ENCODE measurements around the gene PKN1.

DNA sequence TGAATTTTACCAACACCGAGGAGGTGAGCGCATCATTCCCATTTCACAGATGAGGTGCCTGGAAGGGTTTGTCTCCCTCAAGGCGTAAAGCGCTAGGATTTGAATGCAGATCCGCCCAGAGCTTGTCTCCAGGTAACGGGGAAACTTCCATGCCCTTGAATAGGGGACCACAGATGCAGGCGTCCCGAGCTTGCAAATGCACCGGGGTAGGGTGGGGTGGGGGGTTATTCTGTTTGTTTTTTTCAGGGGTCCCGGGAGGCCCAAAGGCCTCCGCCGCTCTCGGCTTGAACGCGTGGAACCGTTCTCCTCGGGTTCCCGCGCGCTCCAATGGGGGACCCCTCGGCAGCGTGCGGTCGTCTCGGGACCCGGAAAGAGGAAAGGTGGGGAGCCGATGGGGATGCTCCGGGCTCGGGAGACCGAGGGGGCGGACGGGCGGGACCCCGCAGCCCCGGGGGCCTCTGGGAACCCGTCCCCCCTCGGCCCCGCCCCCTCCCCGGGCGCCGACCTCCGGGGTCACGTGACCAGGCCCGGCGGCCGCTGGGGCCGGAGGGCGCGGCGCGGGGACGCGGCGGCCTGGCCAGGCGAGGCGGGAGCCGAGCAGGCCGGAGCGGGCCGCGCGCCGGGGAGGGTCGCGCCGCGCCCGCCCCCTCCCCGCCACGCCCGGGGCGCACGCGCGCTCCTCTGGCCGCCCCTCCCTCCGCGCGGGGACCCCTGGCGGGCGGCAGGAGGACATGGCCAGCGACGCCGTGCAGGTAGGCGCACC is at the start of gene PKN1:
- TF ChIP-seq FOXK1 (CRISPR knock-in tag; IDR thresholded peaks at IDR 0.05; ENCODE audit: borderline replicate concordance) (no peak), CHD2 (IDR thresholded peaks at IDR 0.05; ENCODE audit: low read depth, low read length) (no peak), NFYB (IDR thresholded peaks at IDR 0.05; ENCODE audit: extremely low read depth, insufficient read length) (no peak), BRCA1 (IDR thresholded peaks at IDR 0.05) (no peak), BRCA1 (CRISPR knock-in tag; IDR thresholded peaks at IDR 0.05) (no peak), MLX (CRISPR knock-in tag; conservative IDR thresholded peaks at IDR 0.05) (no peak), RBM14 (IDR thresholded peaks at IDR 0.05; ENCODE audit: borderline replicate concordance, insufficient read depth, low read depth, low read length) (no peak)
- TF ChIP-seq, protein P1, sequence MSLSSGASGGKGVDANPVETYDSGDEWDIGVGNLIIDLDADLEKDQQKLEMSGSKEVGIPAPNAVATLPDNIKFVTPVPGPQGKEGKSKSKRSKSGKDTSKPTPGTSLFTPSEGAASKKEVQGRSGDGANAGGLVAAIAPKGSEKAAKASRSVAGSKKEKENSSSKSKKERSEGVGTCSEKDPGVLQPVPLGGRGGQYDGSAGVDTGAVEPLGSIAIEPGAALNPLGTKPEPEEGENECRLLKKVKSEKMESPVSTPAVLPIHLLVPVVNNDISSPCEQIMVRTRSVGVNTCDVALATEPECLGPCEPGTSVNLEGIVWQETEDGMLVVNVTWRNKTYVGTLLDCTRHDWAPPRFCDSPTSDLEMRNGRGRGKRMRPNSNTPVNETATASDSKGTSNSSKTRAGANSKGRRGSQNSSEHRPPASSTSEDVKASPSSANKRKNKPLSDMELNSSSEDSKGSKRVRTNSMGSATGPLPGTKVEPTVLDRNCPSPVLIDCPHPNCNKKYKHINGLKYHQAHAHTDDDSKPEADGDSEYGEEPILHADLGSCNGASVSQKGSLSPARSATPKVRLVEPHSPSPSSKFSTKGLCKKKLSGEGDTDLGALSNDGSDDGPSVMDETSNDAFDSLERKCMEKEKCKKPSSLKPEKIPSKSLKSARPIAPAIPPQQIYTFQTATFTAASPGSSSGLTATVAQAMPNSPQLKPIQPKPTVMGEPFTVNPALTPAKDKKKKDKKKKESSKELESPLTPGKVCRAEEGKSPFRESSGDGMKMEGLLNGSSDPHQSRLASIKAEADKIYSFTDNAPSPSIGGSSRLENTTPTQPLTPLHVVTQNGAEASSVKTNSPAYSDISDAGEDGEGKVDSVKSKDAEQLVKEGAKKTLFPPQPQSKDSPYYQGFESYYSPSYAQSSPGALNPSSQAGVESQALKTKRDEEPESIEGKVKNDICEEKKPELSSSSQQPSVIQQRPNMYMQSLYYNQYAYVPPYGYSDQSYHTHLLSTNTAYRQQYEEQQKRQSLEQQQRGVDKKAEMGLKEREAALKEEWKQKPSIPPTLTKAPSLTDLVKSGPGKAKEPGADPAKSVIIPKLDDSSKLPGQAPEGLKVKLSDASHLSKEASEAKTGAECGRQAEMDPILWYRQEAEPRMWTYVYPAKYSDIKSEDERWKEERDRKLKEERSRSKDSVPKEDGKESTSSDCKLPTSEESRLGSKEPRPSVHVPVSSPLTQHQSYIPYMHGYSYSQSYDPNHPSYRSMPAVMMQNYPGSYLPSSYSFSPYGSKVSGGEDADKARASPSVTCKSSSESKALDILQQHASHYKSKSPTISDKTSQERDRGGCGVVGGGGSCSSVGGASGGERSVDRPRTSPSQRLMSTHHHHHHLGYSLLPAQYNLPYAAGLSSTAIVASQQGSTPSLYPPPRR (CRISPR knock-in tag; IDR thresholded peaks at IDR 0.05; ENCODE audit: borderline replicate concordance): no peak
